ENCODE measurements around the gene SLC25A18. TPM values are rescaled to one million over a fixed set of nuclear protein-coding genes. Genes with fewer than 3 reads are reported as not detected.

SLC25A18 gene
- total RNA-seq, 1 donor from 2014 or later: not detected

DNA sequence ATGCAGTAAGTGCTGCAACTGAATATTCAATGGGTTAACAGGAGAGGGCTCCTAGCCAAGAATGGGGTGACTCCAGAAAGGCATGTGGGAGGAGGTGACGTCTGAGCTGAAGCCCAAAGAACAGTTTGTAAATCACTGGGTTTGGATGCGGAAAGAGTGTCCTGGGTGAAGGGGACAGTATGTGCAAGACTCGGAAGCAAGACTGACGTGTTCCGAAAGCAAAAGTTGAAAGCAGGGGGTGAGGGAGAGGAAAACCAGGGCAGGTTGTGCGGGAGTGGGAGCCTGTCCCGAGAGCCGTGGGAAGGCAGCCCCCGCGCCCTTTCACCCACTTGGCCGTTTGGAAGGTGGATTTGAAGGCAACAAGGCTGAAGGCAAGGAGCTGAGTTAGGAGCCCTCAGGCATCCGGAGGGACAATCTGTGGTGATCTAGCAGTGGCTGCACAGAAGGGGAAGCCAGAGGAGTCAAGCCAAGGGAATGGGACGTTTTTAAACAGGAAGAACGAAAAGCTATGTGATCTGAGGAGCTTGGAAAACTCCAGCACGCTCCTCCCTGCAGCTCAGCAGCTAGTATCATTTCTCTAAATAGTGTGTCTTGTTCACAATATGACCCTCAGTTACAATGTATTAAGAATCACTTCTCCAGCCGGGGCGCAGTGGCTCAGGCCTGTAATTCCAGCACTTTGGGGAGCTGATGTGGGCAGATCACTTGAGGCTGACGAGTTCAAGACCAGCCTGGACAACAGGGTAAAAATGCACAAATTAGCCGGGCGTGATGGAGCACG lies 7.7 kb downstream of the SLC25A18 start:
- peak; percentile 45 for DNase-seq

DNA sequence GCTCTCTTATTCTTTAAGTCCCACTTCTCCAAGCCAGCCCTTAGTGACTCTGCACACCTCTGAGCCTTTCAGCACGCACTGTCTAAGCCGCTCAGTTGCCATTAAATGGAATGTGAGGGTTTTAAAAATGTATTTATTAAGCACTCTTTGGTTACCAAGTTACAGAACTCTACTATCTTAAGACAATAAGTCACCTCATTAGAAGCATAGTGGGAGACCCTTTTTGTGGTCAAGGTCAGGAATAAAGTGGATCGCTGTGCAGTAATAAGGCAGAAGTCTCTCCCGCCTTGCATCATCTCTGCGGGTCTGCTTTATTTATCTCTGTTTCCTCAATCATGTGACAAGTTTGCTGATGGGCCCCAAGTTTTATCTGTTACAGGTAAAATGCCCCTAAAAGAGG lies 11.9 kb downstream of the SLC25A18 start:
- no peak for DNase-seq

DNA sequence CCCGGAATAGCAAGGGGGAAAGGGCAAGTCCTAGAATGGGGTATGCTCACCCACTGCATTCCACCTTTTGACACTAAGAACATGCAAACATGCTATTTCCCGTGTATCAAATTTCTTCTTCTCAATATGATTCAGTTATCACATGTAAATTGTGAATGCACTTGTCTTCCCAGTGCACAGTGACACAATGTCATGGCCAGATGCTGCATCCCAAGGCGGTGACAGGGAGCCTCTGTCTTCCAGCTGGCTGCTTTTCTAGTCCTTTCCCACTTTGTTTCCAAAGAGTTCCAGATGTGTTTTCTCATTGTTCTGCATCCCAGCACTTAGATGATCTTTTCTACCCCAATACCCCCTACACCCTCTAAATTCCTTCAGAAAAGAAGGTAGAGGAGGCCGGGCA lies 12.4 kb downstream of the SLC25A18 start:
- DNase-seq: no peak

DNA sequence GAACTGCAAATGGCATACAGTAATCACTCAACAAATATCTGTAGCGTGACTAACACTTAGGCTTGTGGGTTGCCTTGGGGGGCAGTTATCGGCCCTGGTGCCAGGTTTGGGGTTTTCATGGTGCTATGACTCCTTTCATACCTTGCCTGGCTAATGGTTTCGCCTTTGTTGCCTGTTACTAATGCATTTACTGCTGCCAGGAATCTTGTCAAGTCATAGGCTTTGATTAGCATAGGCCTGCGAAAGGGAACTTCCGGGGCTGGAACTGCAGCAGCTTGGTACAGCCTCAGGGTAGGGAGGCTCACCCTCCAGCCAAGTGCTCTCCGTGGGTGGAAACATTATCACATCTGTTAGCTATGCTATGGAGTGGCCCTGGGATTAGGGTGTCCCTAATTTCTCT lies 13.2 kb downstream of the SLC25A18 start:
- no peak for DNase-seq

DNA sequence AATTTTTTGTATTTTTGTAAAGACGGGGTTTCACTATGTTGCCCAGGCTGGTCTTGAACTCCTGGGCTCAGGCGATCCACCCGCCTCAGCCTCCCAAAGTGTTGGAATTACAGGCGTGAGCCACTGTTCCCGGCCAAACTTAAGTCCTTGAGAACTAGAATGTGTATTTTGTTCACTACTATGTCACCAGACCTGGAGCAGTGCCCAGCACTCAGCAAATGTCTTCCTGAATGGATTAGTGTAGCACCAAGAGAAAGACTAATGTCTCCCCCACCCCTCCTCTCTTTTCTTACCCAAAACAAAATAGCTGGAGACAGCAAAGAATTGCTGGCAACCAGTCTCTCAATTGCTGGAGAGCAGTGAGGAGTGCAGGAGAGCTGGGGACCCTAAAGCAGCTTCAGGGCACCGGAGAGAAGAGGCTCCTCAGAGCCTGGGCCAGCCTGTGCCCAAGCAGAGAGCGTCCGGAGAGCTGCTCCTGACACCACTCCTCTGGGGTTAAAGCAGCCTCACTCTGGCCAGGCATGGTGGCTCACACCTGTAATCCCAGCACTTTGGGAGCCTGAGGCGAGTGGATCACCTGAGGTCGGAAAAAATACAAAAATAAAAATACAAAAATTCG lies 14.9 kb downstream of the SLC25A18 start:
- DNase-seq: peak; percentile 37

DNA sequence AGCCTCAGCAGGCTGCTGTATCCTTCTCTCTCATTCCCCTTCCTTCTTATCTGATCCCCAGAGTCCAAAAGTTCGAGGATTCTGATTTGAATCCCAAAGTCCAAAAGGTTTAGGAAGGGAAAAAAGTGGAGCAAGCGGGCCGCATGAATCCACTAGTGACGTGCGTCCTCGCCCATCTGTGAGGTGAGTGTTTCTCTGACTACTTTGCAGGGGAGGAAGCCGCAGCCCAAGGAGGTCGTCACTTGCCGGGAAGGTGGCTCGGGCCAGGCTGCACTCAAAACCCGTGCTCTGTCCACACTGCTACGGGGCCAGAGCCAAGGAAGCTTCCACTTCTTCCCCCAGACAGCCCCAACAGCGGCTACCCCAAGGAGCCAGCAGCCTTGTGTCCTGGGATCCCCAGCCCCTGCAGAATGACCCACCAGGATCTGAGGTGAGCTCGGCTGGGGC lies 16.3 kb downstream of the SLC25A18 start:
- DNase-seq: no peak

DNA sequence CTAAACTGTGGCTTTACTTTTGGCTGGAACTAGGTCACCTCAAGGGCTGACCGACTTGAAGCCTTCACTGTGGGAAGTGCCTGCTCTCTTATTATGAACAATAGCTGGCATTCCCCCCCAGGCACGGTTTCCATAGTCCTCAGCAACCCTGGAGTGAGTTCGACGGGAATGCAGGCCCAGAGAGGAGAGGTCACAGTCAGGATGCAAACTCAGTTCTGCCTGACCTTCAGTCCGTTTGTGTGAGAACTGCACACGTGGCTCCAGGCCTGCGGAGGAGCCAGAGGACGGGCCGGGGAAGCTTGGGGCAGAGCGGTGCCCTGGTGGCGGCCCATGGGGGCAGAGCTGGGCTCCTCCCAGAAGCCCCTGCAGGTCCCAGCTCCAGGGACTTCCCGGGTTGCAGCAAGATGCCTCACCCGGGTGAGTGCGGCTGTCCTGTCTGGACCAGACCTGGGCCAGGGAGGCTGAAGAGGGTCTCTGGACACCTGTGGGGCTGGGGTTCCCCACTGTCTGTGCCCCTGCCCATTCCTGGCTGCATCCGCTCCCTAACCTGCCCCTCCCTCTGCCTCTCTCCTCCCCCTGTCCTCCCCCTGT lies 17.2 kb downstream of the SLC25A18 start:
- DNase-seq: no peak

DNA sequence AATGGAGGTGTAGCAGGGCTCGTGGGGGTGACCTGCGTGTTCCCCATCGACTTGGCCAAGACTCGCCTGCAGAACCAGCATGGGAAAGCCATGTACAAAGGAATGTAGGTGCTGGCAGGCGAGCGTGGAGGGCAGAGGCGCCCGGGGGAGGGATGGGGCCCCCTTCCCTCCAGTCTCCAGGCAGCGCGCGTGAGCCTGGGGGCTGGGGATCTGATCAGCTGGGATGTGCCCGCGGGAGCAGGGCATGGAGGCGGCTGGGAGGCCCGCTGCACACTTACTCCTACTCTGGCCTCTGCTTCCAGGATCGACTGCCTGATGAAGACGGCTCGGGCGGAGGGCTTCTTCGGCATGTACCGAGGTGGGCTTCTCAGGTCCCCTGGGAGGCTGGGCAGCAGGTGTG lies 17.8 kb downstream of the SLC25A18 start:
- DNase-seq: no peak

DNA sequence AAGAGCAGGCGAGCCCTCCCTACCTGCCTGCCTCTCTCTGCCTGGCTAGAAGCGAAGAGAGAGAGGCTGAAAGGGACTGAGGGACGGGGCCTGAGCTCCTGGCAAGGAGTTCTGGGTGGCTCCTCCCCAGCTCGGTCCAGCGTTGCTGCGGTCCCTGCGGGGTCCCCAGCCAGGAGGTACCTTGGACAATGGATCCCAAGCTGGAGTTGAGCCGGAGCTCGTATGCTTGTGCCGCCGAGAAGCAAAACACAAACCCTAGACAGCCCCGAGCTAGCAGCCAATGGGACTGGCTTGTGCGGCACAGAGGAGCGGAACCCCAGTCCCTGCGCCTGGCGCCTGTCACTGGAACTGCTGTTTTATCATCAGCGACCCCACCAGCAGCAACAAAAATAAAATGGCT lies 18.3 kb downstream of the SLC25A18 start:
- DNase-seq: no peak

DNA sequence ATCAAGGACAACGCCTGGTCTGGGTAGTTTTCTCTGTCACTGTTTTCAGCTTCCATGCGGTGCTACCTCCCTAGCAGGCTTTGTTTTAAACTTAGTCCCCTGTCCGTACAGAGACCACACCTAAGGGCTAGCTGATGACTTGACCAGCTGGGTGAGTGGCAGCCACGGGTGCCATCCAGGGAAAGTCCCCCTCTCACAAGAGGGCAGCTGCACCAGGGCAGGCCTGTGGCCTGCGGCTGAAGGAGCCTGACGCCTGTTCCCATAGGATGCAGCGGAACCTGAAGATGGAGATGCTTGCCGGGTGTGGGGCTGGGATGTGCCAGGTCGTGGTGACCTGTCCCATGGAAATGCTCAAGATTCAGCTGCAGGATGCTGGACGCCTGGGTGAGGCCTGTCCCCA lies 19.9 kb downstream of the SLC25A18 start:
- no peak for DNase-seq

DNA sequence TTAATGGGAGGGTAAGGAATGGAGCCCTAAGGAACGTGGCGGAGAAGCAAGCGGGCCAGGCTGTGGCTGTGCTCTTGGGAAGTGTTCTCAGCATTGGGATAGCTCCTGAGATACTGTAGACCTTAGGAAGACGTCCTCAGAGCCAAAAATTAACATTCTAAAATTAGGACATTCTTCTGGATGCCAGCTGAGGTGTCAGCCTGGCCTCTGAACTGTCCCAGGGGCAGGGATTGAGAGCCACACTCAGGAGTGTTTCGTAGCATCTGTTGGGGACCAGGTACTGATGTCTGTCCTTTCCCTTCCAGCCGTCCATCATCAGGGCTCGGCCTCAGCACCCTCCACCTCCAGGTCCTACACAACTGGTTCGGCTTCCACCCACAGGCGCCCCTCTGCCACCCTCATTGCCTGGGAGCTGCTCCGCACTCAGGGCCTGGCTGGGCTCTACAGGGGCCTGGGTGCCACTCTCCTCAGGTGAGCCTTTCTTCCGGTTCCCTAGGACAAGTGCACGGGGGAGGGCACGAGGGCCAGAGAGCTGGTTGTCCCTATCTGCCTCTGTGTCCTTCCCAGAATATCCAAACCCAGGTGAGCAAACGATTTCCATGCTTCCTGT lies 23.6 kb downstream of the SLC25A18 start:
- DNase-seq: no peak

DNA sequence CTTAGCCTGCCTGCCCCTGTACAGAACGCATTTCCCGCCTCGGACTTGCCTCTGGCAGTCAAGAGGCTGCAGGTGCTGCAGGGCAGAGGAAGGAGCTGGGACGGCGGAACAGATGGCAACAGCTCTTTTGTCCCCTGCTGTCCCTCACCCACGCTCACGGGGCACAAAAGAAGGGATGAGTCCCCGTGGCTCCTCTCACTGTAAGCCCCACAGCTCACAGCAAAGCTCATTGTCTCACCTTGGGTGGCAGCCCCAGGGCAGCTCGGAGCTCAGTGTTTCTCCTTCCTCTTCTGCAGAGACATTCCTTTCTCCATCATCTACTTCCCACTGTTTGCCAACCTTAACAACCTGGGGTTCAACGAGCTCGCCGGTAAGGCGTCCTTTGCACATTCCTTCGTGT lies 24.3 kb downstream of the SLC25A18 start:
- DNase-seq: no peak

DNA sequence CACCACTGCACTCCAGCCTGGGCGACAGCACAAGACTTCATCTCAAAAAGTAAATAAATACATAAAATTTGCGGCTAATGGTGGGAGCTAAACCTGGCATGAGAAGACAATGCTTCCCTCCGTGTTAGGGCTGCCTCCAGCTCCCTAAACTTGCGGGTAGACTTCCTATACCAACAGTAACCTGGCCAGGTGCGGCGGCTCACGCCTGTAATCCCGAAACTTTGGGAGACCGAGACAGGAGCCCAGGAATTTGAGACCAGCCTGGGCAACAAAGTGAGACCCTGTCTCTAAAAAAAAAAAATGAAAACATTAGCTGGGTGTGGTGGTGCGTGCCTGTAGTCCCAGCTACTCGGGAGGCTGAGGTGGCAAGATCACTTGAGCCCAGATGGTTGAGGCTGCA lies 25.3 kb downstream of the SLC25A18 start:
- DNase-seq: no peak

DNA sequence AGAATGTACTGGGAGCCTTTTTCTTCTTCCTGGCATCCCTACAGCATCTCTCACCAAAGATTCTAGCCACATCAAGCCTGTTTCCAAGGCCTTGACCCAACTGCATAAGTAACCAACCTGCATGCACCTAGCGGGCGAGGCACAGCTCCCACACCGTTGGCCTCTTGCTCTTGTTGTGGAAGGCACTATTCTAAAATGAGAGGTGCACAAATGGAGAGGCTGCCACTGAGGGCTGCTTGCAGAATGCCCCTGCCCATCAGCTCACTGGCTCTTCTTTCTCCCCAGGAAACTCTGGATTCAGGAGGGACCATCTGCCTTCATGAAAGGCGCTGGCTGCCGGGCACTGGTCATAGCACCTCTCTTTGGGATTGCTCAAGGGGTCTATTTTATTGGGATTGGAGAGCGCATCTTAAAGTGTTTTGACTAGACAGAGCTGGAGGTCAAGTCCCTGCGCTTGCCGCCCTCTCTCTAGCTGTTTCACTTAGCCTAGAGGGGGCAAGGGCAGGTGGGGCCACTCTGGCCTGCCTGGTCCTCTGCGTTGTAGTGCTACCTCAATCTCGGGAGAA lies 26.6 kb downstream of the SLC25A18 start:
- DNase-seq: no peak

DNA sequence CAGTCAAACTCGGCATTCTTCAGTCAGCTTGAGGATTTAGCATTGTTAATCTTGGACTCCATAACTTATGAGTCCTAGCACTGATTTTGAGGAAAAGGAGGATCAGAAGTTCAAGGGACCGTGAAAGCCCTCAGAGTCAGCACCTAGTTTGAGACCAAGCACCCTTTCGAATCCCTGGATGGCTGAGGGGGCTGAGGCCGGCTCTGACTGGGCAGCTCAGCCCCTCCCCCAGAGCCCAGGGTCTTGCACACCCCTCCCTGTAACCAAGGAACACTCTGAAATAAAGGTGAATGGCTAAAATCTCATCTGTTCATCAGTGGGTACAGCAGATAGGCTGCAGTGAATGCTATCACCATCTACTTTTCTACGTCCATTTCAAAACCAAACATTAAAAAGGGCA lies 27.3 kb downstream of the SLC25A18 start:
- DNase-seq: no peak

DNA sequence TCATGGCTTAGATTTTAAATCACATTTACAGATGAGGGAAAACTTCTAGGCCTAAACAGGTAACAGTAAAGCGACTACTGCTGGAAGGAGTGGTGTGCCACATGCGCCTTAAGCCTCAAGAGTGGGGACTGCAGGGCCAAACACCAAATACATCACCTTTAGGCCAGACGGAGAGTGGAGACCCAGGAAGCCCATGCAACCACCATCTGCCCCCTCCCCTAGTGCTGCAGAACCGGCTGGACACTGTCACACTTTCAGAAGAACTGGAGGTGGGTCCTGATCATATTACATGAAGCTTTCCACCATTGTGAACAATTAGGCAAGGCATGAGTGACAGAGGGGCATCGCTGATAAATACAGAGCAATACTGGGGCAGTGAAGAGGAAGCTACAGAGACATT lies 28.9 kb downstream of the SLC25A18 start:
- DNase-seq: no peak

DNA sequence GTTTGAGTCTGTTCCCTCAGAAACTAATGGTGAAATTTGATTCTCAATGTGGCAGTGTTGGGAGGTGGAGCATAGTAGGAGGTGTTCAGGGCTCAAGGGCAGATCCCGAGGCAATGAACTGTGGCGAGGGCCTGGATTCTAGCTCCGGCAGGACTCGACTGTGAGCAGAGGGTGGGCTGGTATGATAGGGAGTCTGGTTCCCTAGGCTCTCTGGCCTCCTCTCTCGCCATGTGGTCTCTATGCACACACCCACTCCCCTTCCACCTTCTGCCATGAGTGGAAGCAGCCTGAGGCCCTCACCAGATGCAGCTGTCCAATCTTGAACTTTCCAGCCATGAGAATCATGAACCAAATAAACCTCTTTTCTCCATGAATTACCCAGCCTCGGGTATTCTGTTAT lies 32.9 kb downstream of the SLC25A18 start:
- DNase-seq: no peak

DNA sequence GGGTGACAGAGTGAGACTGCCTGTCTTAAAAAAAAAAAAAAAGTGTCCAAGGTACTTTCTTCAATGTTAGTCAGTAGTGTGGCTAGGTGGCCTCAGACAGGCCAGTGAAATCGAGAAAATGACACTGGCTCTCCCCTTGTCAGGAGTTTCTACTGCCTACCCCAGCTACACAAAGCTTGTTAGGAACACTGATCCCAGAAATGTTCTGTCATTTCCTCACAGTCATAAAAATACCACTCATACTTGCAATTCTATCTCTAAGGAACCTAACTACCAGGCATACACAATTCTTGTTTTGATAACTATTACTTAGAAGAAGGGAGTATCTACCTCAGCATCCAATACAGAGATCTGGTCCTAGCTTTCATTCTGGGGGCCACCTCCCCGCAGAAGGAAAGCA lies 33.9 kb downstream of the SLC25A18 start:
- no peak for DNase-seq

DNA sequence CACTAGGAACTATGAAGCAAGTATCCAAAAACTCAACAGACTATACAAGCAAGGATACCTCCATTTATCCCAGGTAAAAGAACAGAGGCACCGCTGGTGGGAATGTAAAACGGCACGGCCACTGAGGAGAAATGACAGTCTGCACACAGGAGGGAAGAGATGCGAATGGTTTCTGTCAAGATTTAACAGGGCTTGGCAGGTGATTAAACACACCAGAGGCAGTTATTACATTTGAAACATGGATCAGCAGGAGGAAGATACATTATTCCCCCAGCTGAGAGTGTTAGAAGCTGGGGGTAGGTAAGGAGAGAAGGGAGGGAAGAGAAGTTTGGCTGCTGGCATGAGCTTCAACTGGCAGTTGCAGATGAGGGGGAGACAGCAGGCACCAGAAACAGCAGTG lies 35.0 kb downstream of the SLC25A18 start:
- DNase-seq: no peak

DNA sequence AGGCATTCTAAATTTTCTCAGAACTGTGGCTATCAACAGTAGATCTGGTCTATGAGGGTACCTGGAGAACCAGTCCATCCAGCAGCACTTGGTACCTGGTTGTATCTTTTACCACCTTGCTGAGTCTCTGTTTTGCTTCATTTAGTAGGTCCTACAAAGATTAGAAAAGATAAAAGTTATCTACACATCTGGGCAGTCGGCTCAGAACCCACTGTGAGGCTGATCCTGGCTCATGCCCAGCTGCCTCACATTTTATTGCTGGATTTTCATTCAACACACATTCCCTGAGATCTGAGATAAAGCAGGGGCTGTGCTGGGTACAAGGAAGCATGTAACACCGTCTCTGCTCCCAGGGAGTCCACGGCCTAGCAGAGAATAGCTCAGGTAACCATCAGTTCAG lies 37.7 kb downstream of the SLC25A18 start:
- no peak for DNase-seq

DNA sequence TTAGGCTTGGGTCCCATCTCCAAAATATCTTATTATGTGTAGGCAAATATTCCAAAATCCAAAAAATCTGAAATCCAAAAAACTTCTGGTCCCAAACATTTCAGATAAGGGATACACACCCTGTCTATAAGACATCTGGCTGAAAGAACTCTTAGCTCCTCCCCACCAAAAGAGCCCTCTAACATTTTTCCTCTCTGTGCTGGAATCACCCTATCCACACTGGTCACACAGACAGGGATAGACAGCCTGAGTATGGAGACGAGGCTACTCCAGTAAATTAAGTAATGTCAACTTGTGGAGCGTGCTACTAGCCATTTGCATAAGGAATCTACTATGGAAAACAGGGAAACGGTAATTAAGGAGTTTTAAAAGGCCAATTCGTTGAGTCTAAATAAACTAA lies 40.4 kb downstream of the SLC25A18 start:
- no peak for DNase-seq

DNA sequence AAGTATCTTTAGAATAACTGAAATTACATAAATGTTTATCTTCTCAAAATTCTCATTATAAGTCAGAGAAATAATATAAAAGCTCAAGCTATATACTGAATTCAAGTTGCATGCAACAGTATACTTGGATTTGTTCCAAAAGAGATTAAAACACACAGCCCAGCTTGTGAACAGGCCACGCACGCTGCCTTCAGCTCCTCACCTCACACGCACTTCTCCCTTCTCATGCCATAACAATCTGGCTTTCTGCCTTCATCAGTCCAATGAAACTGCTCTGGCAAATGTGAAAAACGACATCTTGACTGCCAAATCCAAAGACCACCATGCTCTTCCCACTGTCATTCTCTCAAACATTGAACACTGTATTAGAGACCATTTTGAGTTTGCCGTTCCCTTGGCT lies 43.2 kb downstream of the SLC25A18 start:
- DNase-seq: no peak

DNA sequence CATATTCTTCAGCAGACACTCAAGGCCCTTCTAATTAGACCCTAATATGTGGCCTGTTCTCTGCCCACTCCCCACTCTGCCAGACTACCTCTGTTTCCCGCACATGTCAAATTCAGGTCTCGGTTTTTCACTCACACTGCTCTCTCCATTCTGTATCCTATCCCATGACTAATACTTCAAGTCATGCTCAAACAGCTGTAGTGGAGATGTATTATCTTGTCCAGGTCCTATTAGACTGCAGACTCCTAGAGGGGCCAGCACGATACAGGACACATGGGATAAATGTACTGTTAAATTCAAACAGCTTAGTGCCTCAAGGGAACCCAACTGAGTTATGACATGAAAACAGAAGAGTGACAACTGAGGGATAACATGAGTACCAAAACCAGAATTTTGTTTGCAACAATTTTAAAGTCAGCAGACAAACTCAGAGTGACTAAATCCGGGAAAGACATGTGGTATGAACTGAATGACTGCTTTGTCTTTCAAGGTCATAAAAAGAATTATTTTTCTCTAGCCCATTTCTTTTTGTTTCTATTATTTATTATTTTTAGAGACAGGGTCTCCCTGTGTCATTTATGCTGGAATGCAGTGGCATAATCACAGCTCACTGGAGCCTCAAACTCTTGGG lies 44.7 kb downstream of the SLC25A18 start:
- no peak for DNase-seq

Data from dermis blood vessel endothelial cell (primary cell).